NCI-H69 (cell line): ENCODE data around the gene MYCL.
"Not testable (repeated sequence)": the region's sequence is repeated elsewhere in the genome, so short reads cannot be mapped to it uniquely, and the experiment has no call there.

Experiments used
- DNase-seq: peaks from one replicate; lab custom pipeline; 2025; lab: John Stamatoyannopoulos, UW

Gene MYCL

DNA sequence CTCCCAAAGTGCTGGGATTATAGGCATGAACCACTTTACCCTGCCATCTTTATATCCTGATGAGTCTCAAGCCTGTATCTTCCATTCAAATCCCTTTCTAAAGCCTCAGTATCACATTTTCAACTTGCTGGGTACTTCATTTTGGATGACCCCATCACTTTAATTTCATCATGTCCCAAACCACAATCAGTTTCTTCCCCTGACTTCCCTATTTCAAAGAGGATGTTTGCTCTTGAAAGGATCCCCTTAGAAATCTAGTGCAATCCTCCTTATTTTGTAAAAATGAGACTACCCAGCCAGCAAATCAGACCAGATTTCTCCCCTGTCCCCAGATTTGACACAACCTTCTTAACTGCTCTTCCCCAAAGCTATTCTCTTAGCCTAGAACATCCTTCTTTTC, 11.4 kb downstream of the MYCL start:
- DNase-seq: no peak

DNA sequence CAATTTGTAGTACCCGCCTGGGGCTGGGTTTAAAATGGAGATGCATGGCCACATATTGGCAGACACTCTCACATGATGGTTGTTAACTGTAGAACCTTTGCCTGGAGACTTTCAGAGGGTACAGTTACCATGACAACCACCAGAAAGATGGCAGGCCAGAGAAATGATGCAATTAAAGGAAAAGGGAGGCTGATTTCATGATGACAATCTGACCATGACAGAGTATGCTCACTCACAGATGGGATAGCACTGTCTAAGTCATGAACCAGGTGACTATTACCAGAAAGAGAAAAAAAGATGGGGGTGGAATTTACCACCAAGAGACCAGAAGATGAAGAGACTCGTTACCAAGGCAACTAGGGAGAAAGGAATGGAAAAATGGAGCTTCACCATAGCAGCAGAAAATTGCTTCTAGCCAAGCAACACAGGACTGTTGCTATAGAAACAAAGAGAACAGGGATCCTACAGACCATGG, 14.9 kb downstream of the MYCL start:
- DNase-seq: no peak

DNA sequence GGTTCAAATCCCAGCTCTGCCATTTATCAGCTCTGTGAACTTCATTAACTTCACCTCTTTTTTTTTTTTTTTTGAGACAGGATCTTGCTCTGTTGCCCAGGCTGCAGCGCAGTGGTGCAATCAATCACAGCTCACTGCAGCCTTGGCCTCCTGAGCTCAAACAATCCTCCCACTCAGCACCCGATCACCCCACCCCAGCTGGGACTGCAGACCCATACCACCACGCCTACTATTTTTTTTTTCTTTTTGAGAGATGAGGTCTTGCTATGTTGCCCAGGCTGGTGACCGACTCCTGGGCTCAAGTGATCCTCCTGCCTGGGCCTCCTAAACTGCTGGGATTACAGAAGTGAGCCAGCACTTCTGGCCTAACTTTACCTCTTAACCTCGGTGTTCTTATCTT, 16.2 kb downstream of the MYCL start:
- DNase-seq: no peak

DNA sequence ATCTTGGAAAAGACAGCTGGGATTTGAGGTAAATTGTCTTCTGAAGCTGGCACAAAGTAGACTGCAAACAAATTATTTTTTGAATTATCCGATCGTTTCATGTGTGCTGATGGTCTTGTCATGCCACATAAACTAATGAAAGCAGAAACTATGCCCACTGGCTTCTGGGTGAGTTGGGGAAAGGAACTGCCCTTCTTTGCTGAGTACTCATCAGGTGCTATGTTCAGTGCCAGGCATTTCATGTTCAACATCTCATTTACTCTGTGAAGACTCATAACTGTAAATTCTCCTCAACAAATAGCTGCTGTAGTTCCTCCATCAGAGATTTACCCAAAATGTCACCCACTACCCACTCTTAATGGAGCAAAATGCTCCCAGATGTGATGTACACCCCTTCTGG, 19.6 kb downstream of the MYCL start:
- DNase-seq: no peak

DNA sequence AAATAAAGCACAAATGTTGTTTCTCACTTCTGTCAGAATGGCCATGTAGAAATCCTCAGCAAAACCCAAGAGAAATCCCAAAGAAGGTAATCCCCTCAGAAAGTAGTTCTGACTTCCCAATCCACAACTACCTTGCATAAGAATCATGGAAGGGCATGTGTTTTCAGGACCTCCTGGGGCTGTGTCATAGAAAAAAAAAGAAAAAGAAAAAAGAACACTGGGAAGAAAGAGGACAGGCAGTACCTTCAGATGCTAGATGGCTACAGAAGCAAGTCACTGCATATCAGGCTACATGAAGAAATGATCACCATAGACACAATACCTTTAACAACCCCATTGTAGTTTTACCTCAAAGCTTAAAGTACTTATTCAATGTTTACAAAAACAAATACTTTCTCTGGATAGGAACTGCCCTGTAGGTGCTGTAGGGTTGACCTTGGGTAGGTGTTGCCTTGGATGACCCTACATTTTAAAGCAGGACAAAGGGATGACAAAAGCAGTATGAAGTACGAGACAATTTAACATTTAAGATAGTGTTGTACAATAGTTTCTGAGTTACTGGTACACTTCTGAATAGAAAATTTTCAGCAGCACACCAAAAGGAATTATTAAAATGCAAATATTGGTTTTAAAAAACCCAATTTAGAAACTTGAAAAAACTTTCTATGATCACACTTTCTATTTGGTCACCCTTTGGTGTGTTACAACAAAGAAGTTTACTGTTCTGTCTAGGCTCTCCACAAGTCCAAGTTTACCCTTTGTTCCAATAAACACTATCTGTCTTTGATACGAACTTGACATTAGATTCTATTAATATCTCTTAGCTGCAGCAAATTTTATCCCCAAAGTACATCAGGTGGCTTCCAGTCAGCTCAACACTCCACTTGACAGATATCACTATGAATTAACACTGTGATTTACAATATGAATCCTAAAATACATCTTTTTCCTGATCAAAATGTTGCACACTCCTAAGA, 23.4 kb downstream of the MYCL start:
- DNase-seq: no peak

DNA sequence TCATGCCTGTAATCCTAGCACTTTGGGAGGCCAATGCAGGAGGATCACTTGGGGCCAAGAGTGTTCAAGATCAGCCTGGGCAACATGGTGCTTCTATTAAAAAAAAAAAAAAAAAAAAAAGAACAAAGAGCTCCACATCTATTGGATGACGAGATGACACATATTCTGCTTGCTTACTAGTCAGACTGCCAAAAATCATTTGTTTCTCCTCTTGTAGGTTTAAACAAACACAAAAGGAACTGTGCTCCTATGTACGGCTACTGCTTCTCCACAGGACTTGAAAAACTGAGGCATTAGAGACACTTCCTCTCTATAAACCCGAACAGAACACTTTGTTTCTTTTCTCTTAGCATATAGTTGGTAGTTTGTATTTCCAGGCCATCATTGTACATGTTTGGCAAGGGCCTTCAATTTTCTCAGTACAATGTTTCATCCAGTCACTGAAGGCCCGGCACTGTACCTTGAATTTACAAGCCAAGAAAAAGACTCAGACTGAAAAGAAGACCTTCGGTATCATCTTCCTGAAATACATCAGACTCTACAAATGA, 24.4 kb downstream of the MYCL start:
- no peak for DNase-seq

DNA sequence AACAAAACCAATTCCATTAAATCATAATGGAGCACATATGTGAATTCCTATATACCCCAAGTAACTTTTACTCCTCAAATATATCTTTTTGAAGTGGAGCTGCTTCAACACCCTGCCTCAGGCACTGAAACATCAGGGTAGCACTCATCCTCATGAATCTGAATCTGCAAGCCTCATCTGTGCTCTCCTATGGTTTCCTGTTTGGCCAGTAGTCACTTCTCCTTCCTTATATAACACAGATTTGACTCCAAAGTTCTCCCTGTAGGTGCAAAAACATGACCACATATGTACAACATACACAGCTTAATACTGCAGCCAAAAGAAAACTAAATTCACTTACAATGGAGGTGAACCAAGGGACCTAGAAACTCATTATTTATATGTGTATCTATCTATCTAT, 25.6 kb downstream of the MYCL start:
- no peak for DNase-seq

DNA sequence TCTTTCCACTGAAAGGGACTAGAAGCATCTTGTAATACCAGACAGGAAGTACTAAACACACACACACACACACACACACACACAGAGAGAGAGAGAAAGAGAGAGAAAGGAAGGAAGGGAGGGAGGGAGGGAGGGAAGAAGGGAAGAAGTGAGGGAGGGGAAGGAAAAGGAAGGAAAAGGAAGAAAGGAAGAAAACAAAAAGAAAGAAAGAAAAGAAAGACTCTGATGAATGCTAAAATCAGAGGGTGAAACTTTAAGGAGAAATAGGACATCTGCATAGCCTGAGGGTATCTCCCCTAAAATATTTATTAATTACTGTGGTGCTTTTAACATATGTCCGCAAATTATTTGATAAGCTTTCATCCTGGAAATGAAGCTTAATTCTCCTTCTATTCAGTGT, 29.0 kb downstream of the MYCL start:
- DNase-seq: peak; percentile 2

DNA sequence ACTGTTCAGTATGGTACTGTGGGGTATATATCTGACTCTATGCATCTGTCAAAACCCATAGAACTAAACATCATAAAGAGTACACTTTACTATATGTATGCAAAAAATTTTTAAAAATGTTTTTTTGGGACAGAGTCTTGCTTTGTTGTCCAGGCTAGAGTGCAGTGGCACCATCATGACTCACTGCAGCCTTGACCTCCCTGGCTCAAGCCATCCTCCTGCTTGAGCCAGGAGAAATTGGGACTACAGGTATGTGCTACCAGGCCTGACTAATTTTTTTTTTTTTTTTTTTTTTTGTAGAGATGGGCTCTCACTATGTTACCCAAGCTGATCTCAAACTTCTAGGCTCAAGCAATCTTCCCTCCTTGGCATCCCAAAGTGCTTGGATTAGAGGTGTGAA, 29.9 kb downstream of the MYCL start:
- no peak for DNase-seq

DNA sequence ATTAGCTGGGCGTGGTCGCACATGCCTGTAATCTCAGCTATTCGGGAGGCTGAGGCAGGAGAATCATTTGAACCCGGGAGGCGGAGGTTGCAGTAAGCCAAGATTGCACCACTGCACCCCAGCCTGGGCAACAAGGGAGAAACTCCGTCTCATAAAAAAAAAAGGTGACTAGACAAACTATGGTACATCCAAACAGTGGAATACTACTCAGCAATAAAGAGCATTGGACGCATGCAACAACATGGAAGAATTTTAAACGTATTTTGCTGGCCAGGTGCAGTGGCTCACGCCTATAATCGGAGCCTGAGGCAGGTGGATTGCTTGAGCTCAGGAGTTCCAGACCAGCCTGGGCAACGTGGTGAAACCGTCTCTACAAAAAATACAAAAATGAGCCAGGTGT, 30.7 kb downstream of the MYCL start:
- DNase-seq: not testable (repeated sequence)

DNA sequence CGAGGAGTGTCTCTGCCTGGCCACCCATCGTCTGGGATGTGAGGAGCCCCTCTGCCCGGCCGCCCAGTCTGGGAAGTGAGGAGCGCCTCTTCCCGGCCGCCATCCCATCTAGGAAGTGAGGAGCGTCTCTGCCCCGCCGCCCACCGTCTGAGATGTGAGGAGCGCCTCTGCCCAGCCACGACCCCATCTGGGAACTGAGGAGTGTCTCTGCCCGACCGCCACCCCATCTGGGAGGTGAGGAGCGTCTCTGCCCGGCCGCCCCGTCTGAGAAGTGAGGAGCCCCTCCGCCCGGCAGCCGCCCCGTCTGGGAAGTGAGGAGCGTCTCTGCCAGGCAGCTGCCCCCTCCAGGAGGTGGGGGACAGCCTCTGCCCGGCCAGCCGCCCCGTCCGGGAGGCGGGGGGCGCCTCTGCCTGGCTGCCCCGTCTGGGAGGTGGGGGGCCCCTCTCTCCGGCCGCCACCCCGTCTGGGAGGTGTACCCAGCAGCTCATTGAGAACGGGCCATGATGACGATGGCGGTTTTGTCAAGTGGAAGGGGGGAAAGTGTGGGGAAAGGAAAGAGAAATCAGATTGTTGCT, 32.1 kb downstream of the MYCL start:
- DNase-seq: not testable (repeated sequence)

DNA sequence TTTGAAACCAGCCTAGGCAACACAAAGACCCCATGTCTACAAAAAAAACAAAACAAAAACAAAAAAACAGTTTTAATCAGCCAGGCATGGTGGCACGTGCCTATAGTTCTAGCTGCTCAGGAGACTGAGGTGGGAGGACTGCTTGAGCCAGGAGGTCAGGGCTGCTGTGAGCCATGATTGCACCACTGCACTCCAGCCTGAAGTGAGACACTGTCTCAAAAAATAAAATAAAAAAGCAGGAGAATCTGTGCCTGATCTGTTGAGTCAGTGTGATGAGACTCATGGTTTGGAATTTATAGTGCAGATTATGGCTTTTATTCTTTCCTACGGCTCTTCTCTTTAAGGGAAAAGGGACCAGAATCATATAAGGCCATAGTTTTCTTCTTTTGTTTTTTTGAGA, 35.0 kb downstream of the MYCL start:
- no peak for DNase-seq

DNA sequence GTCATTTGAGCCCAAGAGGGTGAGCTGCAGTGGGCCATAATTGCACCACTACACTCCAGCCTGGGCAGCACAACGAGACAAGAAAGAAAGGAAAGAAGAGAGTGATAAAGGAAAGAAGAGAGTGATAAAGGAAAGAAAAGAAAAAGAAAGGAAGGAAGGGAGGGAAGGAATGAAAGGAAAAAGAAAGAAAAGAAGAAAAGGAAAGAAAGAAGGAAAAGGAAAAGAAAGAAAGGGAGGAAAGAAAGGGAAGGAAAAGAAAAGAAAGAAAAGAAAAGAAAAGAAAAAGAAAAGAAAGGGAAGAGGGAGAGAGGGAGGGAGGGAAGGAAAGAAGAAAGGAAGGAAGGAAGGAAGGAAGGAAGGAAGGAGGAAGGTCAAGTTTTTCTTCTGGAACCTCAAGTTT, 36.0 kb downstream of the MYCL start:
- no peak for DNase-seq

DNA sequence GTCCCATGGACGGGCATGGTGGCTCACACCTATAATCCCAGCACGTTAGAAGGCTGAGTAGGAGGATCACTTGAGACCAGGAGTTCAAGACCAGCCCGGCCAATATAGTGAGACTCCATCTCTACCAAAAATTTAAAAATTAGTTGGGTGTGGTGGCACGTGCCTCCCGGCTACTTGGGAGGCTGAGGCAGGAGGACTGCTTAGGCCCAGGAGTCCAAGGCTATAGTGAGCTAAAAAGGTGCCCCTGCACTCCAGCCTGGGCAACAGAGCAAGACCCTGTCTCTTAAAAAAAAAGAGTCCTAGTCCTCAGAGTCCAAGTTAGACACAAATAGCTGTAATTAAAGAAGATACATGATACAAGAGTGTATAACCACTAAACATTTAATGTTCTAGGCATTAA, 38.5 kb downstream of the MYCL start:
- DNase-seq: no peak

DNA sequence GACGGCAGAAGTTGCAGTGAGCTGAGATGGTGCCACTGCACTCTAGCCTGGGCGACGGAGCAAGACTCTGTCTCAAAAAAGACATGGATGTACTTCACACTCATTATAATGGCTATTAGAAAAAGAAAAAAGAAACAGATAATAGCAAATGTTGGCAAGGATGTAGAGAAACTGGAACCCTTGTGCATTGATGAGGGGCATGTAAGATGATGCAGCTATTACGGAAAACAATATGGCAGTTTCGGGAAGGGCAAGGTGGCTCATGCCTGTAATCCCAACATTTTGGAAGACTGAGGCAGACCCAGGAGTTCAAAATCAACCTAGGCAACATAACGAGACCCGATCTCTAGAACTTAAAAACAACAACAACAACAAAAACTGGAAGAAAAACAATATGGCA, 40.7 kb downstream of the MYCL start:
- DNase-seq: no peak

DNA sequence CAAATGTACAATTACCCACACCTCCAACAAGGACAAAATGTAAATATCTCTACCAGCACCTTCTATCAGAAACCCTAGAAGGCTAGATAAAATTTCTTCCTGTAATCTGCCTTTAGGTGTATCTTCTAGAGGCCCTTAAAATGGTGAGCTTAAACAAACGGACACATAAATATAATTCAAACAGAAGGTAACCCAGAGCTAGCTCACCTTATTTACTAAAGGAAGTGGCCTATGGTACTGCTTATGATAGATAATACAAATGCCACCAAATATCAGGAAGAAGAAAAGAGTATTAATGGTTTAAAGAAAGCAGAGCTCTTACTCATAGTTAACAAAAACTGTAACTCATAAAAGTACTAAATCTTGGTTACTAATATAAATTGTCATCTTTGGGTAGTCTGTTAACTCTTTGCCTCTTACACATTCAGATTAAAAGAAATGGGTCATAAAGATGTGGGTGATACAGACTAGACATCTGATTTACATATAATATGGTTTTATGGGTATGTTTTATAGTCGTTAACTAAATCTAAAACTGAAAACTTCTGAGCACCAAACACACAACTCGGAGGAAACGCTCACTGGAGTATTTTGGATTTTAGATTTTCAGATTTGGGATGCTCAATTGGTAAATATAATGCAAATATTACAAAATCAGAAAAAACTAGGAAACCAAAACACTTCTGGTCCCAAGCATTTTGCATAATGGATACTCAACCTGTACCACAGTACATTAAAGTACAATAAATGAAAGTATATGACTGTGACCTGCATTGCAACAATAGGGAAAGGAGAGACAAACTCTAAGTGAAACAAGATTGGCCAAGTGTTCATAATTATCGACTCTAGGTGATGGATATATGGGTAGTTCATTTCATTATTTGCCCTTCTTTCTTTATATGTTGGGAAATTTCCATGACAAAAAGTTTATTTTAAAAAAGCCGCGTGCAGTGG, 41.6 kb downstream of the MYCL start:
- DNase-seq: no peak

DNA sequence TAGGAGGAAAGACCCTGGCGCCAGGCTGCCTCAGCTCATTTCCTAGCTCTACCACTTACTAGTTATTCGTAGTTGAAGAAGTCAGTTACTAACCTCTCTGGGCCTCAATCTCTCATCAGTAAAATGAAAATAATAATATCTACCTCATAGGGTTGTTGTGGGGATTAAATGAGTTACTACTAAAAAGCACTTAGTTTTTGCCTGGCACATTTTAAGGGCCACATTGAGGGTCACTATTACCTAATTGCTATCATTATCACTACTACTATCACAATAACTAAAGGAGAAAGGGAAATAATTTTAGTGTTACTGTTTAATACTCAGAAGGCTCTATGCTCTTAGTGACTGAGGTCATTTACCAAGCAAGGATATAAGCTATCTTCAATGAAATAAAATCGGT, 43.4 kb downstream of the MYCL start:
- no peak for DNase-seq

DNA sequence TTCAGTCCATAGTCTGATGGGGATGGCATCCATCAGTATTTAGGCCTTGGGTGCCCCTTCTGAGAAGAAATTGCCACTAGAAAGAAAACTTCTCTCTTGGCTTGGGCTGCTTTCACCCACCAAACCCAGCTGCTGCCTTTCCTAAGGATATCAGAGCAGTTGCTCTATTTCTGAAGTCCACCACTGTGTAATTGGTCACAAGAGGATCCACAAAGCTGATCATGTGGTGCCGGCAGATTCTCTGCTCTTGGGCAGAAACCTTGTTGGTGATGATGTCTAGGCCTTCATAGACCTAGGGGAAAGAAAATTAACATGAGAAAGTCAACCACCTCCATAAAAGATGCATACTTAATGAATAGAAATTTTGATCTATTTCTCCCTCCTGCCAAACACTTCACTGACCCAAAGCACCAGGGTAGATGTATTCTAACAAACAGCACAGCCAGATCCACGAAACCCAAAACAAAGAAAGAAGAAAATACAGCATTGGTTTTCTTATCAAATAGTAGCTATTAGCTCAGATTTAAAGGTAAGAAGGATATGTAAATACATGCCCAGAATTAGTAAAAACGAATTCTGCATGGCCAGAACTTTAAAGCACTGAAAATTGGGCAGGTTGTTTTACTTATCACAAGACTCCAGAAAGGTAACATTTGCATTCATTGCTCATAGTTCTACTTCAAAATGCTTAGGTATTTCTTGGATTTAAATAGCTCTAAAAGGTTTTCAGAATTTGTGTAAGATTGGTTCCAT, 44.4 kb downstream of the MYCL start:
- no peak for DNase-seq

DNA sequence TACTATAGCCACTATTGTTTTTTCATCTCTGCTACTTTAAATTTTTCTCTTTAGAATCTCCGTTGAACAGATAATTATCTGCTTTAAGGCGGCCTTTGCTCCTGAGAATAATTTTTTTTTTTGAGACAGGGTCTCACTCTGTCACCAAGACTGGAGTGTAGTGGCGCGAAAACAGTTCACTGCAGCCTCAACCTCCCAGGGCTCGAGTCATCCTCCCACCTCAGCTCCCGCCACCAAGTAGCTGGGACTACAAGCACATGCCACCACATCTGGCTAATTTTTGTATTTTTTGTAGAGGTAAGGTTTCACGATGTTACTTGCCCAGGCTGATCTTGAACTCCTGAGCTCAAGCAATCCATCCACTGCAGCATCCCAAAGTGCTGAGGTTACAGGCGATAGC, 47.0 kb downstream of the MYCL start:
- DNase-seq: no peak

DNA sequence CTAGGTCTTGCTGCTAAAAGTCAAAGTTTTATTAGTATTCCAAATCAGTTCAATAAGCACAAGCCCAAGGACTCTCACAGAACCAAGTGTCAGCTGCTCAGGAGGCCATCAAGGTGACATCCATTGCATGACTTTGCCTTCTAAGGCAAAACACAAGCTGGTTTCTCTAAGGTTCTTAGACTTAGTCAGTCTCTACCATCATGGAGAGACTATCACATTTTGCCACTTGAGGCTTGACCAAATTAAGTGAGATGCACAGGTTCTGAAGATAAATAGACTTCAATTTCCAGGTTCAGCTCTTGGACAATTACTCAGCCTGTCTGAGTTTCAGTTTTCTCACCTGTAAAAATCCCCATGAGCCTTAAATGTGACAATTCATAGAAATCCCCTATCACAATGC, 47.4 kb downstream of the MYCL start:
- DNase-seq: no peak

DNA sequence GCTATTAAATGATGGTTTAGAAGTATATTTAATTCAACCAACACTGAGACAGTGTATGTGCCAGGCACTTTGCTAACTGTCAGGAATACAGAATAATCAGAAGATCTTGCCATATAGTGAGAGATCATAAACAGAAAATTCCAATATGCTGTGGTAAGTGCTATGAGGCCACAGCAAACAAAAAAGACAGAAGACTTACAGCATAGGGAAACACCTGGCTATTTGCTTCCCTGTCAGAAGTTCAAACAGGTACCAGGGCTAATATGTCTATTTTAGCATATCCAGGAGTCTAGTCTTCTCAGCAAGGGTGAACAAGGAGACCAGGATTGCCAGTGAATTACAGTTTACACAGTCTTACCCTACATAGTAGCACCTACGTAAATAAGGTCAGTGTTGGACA, 48.8 kb downstream of the MYCL start:
- DNase-seq: peak; percentile 4
